Germinal center (tissue), 1 donor: Measurements from ENCODE around the gene MYO6.
"Not testable (repeated sequence)": the region's sequence is repeated elsewhere in the genome, so short reads cannot be mapped to it uniquely, and the experiment has no call there.

Source experiments
- DNase-seq: peaks from one replicate; pipeline ENCODE4 v3.0.0; 2012; ENCODE audit warnings: mixed read lengths, low spot score

MYO6 gene

DNA sequence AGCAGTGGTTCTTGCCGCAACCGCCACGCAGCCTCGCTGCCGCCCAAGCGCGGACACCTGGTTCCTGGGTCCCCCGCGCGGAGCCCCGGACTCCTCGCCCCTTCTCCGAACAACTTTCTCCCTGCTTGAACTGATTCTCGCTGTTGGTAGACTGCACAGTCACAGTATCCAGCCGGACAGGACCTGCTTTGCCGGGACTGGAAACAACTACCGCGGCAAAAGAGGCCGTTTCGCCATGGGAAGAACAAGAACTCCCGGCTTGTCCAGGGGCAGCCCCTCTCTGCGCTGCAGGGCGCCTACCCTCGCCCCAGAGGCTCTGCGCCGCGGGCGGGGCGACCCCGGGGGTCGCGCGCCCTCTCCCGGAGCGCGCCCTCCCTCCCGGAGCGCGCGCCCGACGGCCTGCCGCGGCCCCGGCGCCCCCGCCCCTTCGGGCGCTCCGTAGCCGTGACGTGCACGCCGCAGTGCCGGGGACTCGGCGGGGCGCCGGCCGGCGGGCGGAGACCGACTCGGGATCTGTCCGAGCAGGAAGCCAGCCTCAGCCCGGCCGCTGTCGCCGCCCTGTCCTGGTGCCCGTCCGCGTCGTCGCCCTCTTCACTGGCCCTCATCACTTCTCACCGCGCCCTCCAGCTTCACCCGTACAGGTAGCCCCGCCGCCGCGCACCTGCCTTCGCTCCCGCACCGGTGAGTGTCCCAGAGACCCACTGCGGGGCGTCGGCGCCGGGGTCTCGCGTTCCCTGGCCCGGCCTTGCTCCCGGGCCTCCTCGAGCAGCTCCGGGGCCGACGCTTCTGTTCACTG, at the start of gene MYO6:
MYO6 (plus strand) TSS at position 497 of the 796 bp plus-strand sequence. CDS start 68,309 bp downstream, outside the sequence.
- DNase-seq, result peak; percentile 56

DNA sequence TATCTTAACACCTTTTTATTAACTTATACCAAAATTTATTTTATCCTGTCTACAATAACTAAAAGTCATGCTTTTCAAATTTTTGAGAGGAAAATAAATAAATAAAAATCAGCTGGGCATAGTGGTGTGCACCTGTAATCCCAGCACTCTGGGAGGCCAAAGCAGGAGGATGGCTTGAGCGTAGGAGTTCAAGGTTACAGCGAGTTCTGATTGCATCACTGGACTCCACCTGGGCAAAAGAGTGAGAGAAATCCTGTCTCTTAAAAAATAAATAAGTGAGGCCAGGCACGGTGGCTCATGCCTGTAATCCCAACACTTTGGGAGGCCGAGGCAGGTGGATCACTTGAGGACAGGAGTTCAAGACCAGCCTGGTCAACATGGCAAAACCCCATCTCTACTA, 40.7 kb upstream of the MYO6 start:
- not testable (repeated sequence) for DNase-seq

DNA sequence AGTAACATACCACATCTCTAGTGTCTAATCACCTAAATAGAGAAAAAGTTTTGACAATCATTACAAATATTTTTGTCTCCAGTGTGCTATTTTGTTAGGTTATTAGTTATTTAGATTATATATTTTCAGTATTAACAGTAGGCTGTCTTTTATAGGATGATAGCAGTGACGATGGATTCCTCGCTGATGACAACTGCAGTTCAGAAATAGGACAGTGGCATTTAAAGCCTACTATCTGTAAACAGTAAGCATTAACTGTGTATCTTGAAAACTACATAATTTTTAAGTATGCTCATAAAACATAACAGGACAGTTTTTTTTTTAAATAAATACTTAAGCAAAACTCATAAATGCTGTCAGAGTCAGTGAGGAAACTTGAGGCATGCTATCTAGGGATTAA, 37.9 kb upstream of the MYO6 start:
- no peak for DNase-seq

DNA sequence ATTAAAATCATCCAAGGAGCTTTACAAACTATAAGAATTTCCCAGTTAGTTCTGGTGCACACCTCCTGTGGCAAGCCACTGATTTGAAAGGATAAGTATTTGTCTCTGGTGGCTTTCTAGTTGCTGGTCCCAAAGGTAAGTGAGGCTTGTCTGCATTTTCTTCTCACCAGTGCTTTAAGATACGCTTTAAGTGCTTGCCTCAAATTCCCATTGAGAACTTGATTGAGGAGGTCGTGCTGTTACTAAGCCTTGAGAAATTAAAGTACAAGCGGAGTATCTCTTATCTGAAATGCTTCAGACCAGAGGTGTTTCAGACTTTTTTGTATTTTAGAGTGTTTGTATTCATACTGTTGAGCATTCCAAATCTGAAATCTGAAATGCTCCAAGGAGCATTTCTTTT, 29.9 kb upstream of the MYO6 start:
- no peak for DNase-seq

GRCh38 chr6:75723382-75723781, 25.7 kb upstream of the MYO6 start:
- DNase-seq, result no peak

GRCh38 chr6:75727206-75727605, 21.8 kb upstream of the MYO6 start:
- no peak for DNase-seq

- not testable (repeated sequence) for DNase-seq
Observed at GRCh38 chr6:75731029-75731428, 18.0 kb upstream of the MYO6 start.

DNA sequence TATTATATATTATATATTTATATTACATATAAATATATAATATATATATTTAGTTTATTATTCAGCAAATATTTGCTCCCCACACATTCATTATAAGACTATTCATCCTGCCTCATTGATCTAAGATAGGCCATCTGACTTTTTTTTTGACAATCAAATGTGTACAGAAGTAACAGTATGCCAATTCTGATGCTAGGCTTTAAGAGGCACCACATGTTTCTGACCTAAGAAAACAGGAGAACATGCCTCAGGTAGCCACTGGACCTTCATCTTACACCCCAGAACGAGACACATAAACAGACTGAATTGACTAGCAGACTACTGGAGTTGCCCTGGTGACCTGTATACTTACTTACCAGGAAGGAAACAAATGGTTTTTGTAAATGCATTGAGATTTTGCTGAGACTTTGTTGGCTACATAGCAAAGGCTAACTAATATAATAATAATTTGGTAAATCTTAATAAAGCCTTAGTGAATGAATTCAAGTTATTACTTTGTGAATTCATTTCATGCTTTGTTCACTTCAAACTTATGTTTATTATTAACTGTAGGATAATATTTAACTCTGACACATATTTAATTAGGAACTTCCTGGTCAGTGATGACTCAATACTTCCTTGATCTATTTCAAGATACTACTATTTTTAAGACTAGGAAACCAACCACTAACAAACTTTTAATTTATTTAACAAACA, 13.4 kb upstream of the MYO6 start:
- DNase-seq, result no peak

DNA sequence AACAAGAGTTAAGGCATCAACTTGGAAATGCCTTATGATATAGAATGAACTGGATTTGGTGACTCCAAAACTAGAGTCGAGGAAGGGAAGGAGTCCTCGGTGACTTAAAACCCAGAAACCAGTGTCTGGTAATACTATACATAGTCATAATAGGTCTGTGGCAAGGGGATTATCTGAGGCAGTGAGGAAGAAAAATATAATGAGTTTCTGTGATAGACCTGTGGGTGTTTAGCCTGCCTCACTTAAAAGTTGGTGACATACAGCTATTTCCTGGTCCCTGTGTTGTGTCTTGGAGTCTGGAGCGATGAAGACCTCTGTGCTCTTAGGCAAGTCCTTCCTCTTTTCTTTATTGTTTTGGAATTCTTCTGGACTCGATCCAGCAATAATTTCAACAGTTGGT, 5.1 kb upstream of the MYO6 start:
- DNase-seq, result no peak

- DNase-seq, result no peak
Observed at GRCh38 chr6:75745404-75745803, 3.6 kb upstream of the MYO6 start.

GRCh38 chr6:75746221-75746620, 2.8 kb upstream of the MYO6 start:
- no peak for DNase-seq

DNA sequence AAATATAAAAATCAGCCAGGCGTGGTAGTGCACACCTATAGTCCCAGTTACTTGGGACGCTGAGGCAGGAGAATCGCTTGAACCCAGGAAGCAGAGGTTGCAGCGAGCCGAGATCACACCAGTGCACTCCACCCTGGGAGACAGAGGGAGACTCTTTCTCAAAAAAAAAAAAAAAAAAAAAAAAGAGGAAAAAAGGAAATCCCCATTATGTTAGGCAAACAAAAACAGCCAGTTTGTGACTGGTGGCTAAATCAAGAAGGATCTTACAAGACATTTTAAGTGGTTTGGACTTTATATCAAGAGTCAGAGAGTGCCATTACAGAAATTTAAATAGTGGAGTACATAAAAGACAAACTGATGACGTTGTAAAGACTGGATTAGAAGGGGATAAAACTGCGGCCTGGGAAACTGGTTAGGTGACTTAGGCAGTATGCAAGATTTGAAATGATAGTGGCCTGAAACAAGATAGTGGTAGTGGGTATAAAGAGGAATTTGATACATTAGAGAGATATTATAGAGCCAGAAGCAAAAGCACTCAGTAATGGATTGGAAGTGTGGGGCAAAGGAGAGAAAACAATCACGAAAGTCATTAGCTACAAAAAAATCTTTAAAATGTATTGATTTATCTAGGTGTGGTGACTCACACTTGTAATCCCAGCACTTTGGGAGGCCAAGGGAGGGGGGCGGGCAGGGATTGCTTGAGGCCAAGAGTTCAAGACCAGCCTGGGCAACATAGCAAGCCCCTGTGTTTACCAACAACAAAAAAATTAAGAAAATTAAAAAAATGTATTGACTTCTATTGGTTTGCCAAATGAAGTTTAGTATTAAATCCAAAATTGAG, 1.7 kb upstream of the MYO6 start:
- no peak for DNase-seq

DNA sequence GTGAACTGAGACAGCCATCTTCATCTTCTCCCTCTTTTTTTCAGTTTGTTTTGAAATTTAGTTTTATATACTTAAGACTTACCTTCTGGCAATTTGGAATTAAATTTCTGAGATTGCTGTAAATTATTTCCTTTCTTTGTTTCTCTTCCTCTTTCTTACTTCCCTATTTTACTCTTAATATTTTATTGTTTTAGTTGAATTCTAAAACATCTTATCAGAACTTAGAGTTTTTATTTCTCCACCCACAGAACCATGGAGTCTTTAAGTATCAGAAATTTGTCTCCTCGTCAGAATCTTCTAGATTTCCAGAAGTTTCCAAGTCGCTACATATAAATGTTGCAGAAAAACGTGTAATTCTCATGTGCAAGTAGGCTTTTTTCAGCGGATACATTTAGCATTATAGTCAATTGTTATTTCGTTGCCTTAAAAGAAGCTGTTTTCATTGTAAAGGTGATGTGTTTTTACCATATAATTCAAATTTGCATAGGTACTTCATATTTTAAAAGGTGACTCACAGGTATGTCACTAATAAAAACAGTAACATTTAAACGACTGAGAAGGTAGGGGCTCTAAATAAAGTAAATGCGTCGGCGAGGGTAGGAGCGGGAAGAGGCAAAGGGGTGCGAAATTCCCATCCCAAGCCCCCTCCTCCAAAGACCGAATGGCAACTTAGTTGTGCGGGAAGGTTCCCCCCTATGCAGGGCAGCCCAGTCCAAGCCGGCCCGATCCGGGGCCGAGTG, 866 bp upstream of the MYO6 start:
- DNase-seq, result peak; percentile 8

DNA sequence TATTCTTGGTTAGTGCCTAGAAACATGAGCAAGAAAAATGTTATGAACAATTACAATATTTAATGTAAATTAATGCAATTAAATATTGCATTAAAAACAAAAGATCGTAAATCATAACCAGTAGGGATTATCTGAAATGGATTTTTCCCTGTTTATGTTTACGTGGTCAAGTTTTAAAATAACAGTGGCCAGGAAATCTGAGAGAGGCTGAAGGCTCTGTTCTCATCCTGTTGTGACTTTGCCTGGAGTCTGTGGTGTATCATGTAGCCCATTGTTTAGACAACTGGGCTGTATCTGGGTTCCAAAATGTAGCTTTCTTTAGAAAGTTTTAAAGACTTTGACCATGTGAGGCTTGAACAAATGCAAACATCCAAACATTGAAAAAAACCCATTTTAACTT, 2.4 kb downstream of the MYO6 start:
- no peak for DNase-seq

DNA sequence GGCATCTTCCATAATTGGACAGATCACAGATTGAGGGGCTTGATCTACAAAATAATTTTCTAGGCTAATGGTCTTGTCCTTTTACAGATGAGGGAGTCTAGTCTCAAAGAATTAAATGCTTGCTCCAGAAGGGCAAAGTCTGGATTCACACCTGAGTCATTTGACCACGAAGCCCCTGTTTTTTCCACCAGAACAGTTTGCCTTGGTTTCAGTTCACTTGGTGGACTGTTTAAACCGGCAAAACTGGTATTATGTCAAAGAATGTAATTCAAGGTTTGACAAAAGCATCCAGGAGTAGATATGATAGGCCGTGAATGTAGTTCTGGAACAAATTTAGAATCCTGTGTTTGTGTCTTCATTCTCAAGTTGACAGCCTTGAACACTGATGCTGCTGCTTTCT, 3.3 kb downstream of the MYO6 start:
- no peak for DNase-seq

GRCh38 chr6:75755704-75756103, 6.7 kb downstream of the MYO6 start:
- DNase-seq, result no peak

- no peak for DNase-seq
Observed at GRCh38 chr6:75757295-75757694, 8.3 kb downstream of the MYO6 start.

- no peak for DNase-seq
Observed at GRCh38 chr6:75758061-75758460, 9.0 kb downstream of the MYO6 start.

DNA sequence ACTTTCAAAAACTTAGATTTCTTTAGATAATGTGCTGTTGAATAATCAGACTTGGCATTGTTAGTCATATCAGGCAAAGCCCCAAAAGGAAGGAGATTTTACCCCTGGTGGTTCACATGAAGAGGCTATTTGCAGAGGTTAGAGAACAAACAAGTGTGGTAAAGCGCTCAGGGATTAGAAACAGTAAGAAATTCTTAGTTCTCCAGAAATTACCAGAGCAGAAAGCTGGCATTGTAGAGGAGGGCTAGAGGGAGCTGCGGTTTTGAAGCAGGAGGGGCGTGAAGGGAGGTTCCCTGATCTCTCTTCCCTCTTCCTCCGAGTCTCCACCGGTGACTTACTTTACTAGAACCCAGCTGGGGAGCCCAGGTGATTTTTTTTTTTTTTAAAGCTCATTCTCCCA, 10.2 kb downstream of the MYO6 start:
- DNase-seq, result no peak

DNA sequence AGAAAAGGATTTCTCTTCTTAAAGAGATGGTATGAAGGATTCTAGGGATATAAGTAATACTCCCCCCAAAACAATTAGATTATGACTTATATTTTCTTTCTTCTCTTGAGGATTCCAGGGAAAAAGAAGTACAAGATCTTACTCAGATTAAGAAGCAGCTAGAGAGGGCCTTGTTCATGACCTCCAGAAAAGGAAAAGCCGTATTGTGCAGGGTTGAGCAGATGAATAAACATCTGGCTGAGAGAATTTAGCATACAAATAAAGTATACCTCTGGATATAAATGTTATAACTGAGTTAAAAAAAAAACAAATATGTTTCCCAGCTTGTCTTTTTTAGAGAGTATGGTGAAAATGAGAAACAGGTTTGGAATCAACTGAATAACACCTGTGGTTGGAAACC, 11.3 kb downstream of the MYO6 start:
- no peak for DNase-seq

GRCh38 chr6:75761489-75761888, 12.4 kb downstream of the MYO6 start:
- DNase-seq, result no peak

GRCh38 chr6:75762063-75762462, 13.0 kb downstream of the MYO6 start:
- no peak for DNase-seq
